ENCODE measurements around the gene ADD3. TPM values are rescaled to one million over a fixed set of nuclear protein-coding genes. Genes with fewer than 3 reads are reported as not detected.

The ADD3 gene
- total RNA-seq, 2 donors from 2014 or later: 183 to 241 TPM

DNA sequence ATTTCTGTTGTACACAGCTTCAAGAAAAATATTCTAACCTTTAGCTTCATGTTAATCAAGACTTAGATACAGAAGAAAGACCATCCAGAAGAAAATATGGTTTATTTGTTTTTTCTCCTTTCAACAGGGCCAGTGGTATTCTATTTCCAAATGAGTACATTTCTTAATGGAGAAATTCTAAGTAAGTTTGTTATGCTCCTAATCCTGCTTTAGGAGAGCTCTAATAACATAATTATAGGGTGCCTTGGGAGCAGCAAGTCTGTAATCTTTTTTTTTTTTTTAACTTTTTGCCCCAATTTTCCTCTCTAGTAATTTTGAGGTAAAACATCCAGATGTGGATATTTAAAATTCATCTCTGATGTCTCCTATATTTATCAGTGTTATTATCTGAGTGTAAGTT is 98.1 kb downstream of the ADD3 start:
- Histone ChIP-seq H3K36me3 (ENCODE audit: control insufficient read depth, insufficient read depth, low read length) (peaks cover 36% of the 10 kb centered on the region), H3K4me1 (ENCODE audit: control insufficient read depth, insufficient read depth, low read length) (no peaks in the 10 kb centered on the region), H3K27me3 (ENCODE audit: control insufficient read depth, insufficient read depth, low read length, poor library complexity, severe bottlenecking) (no peaks in the 10 kb centered on the region), H3K9me3 (ENCODE audit: control insufficient read depth, low read length) (no peaks in the 10 kb centered on the region), H3K9ac (ENCODE audit: extremely low read depth, low read length, poor library complexity, severe bottlenecking) (no peak overlapping the region), H3K27ac (ENCODE audit: low read depth, low read length) (no peak overlapping the region), H3K4me3 (ENCODE audit: low read length) (no peak overlapping the region)
- TF ChIP-seq, protein P1, sequence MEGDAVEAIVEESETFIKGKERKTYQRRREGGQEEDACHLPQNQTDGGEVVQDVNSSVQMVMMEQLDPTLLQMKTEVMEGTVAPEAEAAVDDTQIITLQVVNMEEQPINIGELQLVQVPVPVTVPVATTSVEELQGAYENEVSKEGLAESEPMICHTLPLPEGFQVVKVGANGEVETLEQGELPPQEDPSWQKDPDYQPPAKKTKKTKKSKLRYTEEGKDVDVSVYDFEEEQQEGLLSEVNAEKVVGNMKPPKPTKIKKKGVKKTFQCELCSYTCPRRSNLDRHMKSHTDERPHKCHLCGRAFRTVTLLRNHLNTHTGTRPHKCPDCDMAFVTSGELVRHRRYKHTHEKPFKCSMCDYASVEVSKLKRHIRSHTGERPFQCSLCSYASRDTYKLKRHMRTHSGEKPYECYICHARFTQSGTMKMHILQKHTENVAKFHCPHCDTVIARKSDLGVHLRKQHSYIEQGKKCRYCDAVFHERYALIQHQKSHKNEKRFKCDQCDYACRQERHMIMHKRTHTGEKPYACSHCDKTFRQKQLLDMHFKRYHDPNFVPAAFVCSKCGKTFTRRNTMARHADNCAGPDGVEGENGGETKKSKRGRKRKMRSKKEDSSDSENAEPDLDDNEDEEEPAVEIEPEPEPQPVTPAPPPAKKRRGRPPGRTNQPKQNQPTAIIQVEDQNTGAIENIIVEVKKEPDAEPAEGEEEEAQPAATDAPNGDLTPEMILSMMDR (conservative IDR thresholded peaks at IDR 0.05): no peak
- no peak for DNase-seq
- Mint-ChIP-seq H3K9me3 (no peaks in the 10 kb centered on the region), H3K36me3 (ENCODE audit: low read depth) (peaks cover 33% of the 10 kb centered on the region), H3K27ac (no peak overlapping the region), H3K4me1 (peaks cover 10% of the 10 kb centered on the region), H3K4me3 (no peak overlapping the region), H3K27me3 (ENCODE audit: insufficient read depth) (no peaks in the 10 kb centered on the region)

DNA sequence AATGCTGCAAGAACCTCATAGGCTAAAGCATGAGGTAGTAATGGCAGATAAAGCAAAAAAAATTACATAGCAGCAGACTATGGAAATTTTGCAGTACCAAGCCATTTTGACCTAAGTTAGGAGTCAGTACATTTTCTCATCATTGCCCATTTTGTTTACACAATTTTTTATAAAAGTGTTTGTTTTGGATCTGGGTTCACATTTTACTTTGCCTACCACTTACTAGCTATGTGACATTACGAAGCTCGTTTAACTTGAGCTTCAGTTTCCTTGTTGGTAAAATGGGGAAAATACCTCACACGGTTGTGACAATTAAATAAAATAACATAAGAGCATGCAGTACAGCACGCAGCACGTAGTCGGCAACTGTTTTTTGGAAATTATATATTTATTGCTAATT is 99.6 kb downstream of the ADD3 start:
- Mint-ChIP-seq H3K4me3 (no peak overlapping the region), H3K27me3 (ENCODE audit: insufficient read depth) (no peaks in the 10 kb centered on the region), H3K36me3 (ENCODE audit: low read depth) (peaks cover 29% of the 10 kb centered on the region), H3K4me1 (peaks cover 10% of the 10 kb centered on the region), H3K27ac (no peak overlapping the region), H3K9me3 (no peaks in the 10 kb centered on the region)
- Histone ChIP-seq H3K27ac (ENCODE audit: low read depth, low read length) (no peak overlapping the region), H3K4me1 (ENCODE audit: control insufficient read depth, insufficient read depth, low read length) (no peaks in the 10 kb centered on the region), H3K27me3 (ENCODE audit: control insufficient read depth, insufficient read depth, low read length, poor library complexity, severe bottlenecking) (no peaks in the 10 kb centered on the region), H3K4me3 (ENCODE audit: low read length) (no peak overlapping the region), H3K9ac (ENCODE audit: extremely low read depth, low read length, poor library complexity, severe bottlenecking) (no peak overlapping the region), H3K9me3 (ENCODE audit: control insufficient read depth, low read length) (no peaks in the 10 kb centered on the region), H3K36me3 (ENCODE audit: control insufficient read depth, insufficient read depth, low read length) (peaks cover 30% of the 10 kb centered on the region)
- no peak for DNase-seq
- TF ChIP-seq, protein P1 (conservative IDR thresholded peaks at IDR 0.05): no peak
- WGBS, 2 experiments (ENCODE audit: insufficient coverage in 1 of 2, insufficient read length in 1 of 2): 87 to 100% methylated on average over 6 of the region's 6 CpGs

DNA sequence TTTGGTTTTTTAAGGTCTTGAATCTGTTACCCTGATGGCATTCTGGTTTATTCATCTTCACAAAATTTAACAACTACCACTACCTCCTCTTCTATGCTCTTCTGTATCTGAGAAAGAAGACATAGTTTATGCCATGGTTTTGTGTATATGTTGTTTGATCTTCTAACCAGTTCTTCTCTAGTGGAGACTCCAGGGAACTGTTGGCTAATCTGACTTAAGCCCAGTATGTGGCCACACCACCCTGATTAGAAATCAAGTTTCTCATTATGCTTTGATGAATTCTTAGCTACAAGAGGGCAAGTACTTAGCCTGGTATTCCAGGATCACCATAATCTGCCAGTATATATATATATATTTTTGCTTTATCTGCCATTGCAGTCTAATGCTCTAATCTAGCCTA is 100.1 kb downstream of the ADD3 start:
- H3K27ac Mint-ChIP-seq: no peak overlapping the region
- no peak overlapping the region for H3K4me3 Mint-ChIP-seq
- H3K4me1 Mint-ChIP-seq: peaks cover 10% of the 10 kb centered on the region
- H3K36me3 Mint-ChIP-seq (ENCODE audit: low read depth): peaks cover 34% of the 10 kb centered on the region
- TF ChIP-seq, protein P1 (conservative IDR thresholded peaks at IDR 0.05): peak; percentile 37
- Histone ChIP-seq H3K4me1 (ENCODE audit: control insufficient read depth, insufficient read depth, low read length) (no peaks in the 10 kb centered on the region), H3K4me3 (ENCODE audit: low read length) (no peak overlapping the region), H3K36me3 (ENCODE audit: control insufficient read depth, insufficient read depth, low read length) (peaks cover 32% of the 10 kb centered on the region), H3K27ac (ENCODE audit: low read depth, low read length) (no peak overlapping the region), H3K9ac (ENCODE audit: extremely low read depth, low read length, poor library complexity, severe bottlenecking) (no peak overlapping the region), H3K9me3 (ENCODE audit: control insufficient read depth, low read length) (no peaks in the 10 kb centered on the region), H3K27me3 (ENCODE audit: control insufficient read depth, insufficient read depth, low read length, poor library complexity, severe bottlenecking) (no peaks in the 10 kb centered on the region)
- H3K27me3 Mint-ChIP-seq (ENCODE audit: insufficient read depth): no peaks in the 10 kb centered on the region
- H3K9me3 Mint-ChIP-seq: no peaks in the 10 kb centered on the region
- DNase-seq: no peak
